Measurements from ENCODE around the gene RPUSD3.

DNA sequence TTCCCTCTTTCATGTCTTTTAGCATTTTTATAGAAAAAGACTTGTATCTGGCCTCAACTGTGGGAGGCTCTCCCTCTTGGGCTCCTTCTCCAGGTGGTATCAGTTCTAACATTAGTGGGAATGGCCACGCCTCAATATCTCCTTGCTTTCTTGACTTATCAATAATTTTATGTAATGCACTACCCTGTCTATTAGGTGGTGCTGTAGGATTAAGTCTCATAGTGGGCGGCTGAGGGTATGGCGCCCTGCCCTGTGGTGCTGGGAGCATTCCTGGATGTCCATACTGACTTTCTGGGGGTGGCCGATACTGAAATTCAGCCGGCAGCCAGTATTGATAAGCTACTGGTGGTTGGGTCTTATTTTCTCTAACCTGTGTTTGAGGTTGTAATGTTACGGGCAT, 8.7 kb upstream of the RPUSD3 start:
- TF ChIP-seq, protein P1, sequence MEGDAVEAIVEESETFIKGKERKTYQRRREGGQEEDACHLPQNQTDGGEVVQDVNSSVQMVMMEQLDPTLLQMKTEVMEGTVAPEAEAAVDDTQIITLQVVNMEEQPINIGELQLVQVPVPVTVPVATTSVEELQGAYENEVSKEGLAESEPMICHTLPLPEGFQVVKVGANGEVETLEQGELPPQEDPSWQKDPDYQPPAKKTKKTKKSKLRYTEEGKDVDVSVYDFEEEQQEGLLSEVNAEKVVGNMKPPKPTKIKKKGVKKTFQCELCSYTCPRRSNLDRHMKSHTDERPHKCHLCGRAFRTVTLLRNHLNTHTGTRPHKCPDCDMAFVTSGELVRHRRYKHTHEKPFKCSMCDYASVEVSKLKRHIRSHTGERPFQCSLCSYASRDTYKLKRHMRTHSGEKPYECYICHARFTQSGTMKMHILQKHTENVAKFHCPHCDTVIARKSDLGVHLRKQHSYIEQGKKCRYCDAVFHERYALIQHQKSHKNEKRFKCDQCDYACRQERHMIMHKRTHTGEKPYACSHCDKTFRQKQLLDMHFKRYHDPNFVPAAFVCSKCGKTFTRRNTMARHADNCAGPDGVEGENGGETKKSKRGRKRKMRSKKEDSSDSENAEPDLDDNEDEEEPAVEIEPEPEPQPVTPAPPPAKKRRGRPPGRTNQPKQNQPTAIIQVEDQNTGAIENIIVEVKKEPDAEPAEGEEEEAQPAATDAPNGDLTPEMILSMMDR (conservative IDR thresholded peaks at IDR 0.05 in 1 of 2, IDR thresholded peaks at IDR 0.05 in 1 of 2; ENCODE audit: extremely low read depth in 1 of 2, insufficient read depth in 1 of 2, low read depth in 1 of 2, low read length in 2 of 2): peak in 1 of 2 donors; percentile 24
- TF ChIP-seq EZH2 (IDR thresholded peaks at IDR 0.05; ENCODE audit: borderline replicate concordance, low read length): no peak
